Measurements from ENCODE around the gene PARP8.
"Not testable (repeated sequence)": the region's sequence is repeated elsewhere in the genome, so short reads cannot be mapped to it uniquely, and the experiment has no call there.

The PARP8 gene

DNA sequence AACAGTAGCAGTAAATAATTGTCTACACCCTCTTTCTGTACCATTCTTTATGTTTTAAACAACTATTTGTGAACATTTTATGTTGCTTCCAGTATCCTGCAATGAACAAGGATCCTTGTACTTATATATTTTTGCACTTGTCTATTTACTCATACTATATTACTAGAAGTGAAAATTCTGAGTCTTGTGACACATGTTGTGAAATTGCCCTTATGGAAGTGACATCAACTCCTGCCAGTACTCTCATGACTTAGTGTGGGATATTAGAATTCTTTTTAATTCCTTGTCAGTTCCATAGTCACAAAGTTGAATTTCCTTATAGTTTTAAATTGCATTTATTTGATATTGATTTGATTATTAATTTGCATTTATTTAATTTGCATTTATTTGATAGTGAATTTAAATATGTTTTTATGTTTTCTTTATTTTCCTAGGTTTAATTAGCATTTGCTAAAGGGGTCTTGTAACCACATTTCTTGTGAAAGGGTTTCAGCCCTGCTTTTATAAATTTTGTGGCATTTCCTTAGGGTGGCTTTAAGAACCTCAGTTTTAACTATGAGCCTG lies 27.7 kb downstream of the PARP8 start:
- Histone ChIP-seq H3K4me3 (ENCODE audit: insufficient read depth in 1 of 2, low read depth in 1 of 2, low read length in 2 of 2) (no peak overlapping the region), H2AFZ (ENCODE audit: low read depth, low read length) (no peak overlapping the region), H2BK12ac (ENCODE audit: low read length in 2 of 2) (no peak overlapping the region), H3K18ac (ENCODE audit: low read depth in 1 of 2, low read length in 2 of 2) (no peak overlapping the region), H4K8ac (ENCODE audit: low read length) (no peak overlapping the region), H3K27ac (ENCODE audit: low read length, poor library complexity, severe bottlenecking) (no peak overlapping the region), H3K23ac (ENCODE audit: low read length in 2 of 2) (no peak overlapping the region), H4K91ac (ENCODE audit: low read length) (no peak overlapping the region), H3K4me2 (ENCODE audit: low read length, poor library complexity, severe bottlenecking) (no peak overlapping the region), H2BK5ac (ENCODE audit: low read depth, low read length, poor library complexity, severe bottlenecking) (no peak overlapping the region), H3K4ac (ENCODE audit: low read depth in 1 of 2, low read length in 2 of 2) (no peak overlapping the region), H2BK15ac (ENCODE audit: low read depth, poor library complexity, severe bottlenecking) (no peak overlapping the region), H2AK5ac (ENCODE audit: low read length, severe bottlenecking) (no peak overlapping the region), H3K9me3 (ENCODE audit: control insufficient read depth, low read length) (no peaks in the 10 kb centered on the region), H3K4me1 (ENCODE audit: control insufficient read depth, insufficient read depth, low read depth, low read length) (no peaks in the 10 kb centered on the region), H3K27me3 (ENCODE audit: control insufficient read depth in 1 of 2, insufficient read depth in 1 of 2, low read length in 2 of 2) (no peaks in the 10 kb centered on the region), H3K36me3 (ENCODE audit: control insufficient read depth in 1 of 2, insufficient read depth in 2 of 2, low read depth in 1 of 2, low read length in 2 of 2) (no peaks in the 10 kb centered on the region), H3K79me1 (replicated peaks; ENCODE audit: low read length, poor library complexity, severe bottlenecking) (peaks cover 26% of the 10 kb centered on the region), H2BK120ac (ENCODE audit: low read depth, low read length) (no peak overlapping the region), H3K14ac (ENCODE audit: low read length in 2 of 2) (no peak overlapping the region), H3K9ac (ENCODE audit: low read length) (no peak overlapping the region)
- DNase-seq = peak; percentile 50

DNA sequence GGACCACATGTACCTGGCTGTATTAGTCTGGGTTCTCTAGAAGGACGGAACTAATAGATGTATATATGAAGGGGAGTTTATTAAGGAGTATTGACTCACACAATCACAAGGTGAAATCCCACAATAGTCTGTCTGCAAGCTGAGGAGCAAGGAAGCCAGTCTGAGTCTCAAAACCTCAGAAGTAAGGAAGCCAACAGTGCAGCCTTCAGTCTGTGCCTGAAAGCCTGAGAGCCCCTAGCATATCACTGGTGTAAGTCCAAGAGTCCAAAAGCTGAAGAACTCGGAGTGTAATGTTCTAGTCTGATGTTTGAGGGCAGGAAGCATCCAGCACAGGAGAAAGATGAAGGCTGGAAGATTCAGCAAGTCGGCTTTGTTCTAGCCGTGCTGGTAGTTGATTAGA lies 28.2 kb downstream of the PARP8 start:
- not testable (repeated sequence) for H4K8ac ChIP-seq (ENCODE audit: low read length); H3K4ac ChIP-seq (ENCODE audit: low read depth in 1 of 2, low read length in 2 of 2); H2AFZ ChIP-seq (ENCODE audit: low read depth, low read length); H3K4me2 ChIP-seq (ENCODE audit: low read length, poor library complexity, severe bottlenecking); H3K9ac ChIP-seq (ENCODE audit: low read length); H2AK5ac ChIP-seq (ENCODE audit: low read length, severe bottlenecking); H3K4me3 ChIP-seq (ENCODE audit: insufficient read depth in 1 of 2, low read depth in 1 of 2, low read length in 2 of 2); H3K4me1 ChIP-seq (ENCODE audit: control insufficient read depth, insufficient read depth, low read depth, low read length); H3K27ac ChIP-seq (ENCODE audit: low read length, poor library complexity, severe bottlenecking); H2BK12ac ChIP-seq (ENCODE audit: low read length in 2 of 2); H3K36me3 ChIP-seq (ENCODE audit: control insufficient read depth in 1 of 2, insufficient read depth in 2 of 2, low read depth in 1 of 2, low read length in 2 of 2); H2BK15ac ChIP-seq (ENCODE audit: low read depth, poor library complexity, severe bottlenecking); H4K91ac ChIP-seq (ENCODE audit: low read length); DNase-seq; H3K27me3 ChIP-seq (ENCODE audit: control insufficient read depth in 1 of 2, insufficient read depth in 1 of 2, low read length in 2 of 2); H3K23ac ChIP-seq (ENCODE audit: low read length in 2 of 2); H3K9me3 ChIP-seq (ENCODE audit: control insufficient read depth, low read length); H3K18ac ChIP-seq (ENCODE audit: low read depth in 1 of 2, low read length in 2 of 2); H3K14ac ChIP-seq (ENCODE audit: low read length in 2 of 2); H2BK120ac ChIP-seq (ENCODE audit: low read depth, low read length); H2BK5ac ChIP-seq (ENCODE audit: low read depth, low read length, poor library complexity, severe bottlenecking)
- 93% methylated on average over 4 of the region's 4 CpGs for WGBS
- H3K79me1 ChIP-seq (replicated peaks; ENCODE audit: low read length, poor library complexity, severe bottlenecking) = peaks cover 23% of the 10 kb centered on the region

DNA sequence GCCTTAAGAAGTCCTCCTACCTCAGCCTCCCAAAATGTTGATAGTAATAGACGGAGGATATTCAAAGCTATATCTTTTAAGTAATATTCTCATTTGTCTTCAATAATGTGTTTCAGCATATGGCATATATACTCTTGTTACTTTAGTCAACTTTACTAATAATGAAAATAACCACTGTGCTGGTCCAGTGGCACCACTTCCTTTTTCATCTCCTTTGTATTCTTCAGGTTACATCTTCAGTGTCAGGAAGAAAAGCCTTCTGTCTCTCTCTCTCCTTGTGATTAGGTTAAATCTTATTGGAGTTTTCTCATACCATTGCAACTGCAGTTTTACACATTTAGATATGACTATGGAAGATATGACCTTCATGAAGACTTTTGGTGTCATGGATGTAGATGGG lies 31.3 kb downstream of the PARP8 start:
- Histone ChIP-seq H2BK5ac (ENCODE audit: low read depth, low read length, poor library complexity, severe bottlenecking) (no peak overlapping the region), H3K36me3 (ENCODE audit: control insufficient read depth in 1 of 2, insufficient read depth in 2 of 2, low read depth in 1 of 2, low read length in 2 of 2) (no peaks in the 10 kb centered on the region), H3K9me3 (ENCODE audit: control insufficient read depth, low read length) (no peaks in the 10 kb centered on the region), H3K27me3 (ENCODE audit: control insufficient read depth in 1 of 2, insufficient read depth in 1 of 2, low read length in 2 of 2) (no peaks in the 10 kb centered on the region), H2BK120ac (ENCODE audit: low read depth, low read length) (no peak overlapping the region), H3K4me3 (ENCODE audit: insufficient read depth in 1 of 2, low read depth in 1 of 2, low read length in 2 of 2) (no peak overlapping the region), H2BK15ac (ENCODE audit: low read depth, poor library complexity, severe bottlenecking) (no peak overlapping the region), H3K27ac (ENCODE audit: low read length, poor library complexity, severe bottlenecking) (no peak overlapping the region), H3K4me1 (ENCODE audit: control insufficient read depth, insufficient read depth, low read depth, low read length) (no peaks in the 10 kb centered on the region), H3K4ac (ENCODE audit: low read depth in 1 of 2, low read length in 2 of 2) (no peak overlapping the region), H3K79me1 (replicated peaks; ENCODE audit: low read length, poor library complexity, severe bottlenecking) (peaks cover 18% of the 10 kb centered on the region), H3K4me2 (ENCODE audit: low read length, poor library complexity, severe bottlenecking) (no peak overlapping the region), H2BK12ac (ENCODE audit: low read length in 2 of 2) (no peak overlapping the region), H3K23ac (ENCODE audit: low read length in 2 of 2) (no peak overlapping the region), H4K91ac (ENCODE audit: low read length) (no peak overlapping the region), H3K14ac (ENCODE audit: low read length in 2 of 2) (no peak overlapping the region), H4K8ac (ENCODE audit: low read length) (no peak overlapping the region), H2AFZ (ENCODE audit: low read depth, low read length) (no peak overlapping the region), H3K9ac (ENCODE audit: low read length) (no peak overlapping the region), H3K18ac (ENCODE audit: low read depth in 1 of 2, low read length in 2 of 2) (no peak overlapping the region), H2AK5ac (ENCODE audit: low read length, severe bottlenecking) (no peak overlapping the region)
- no CpG with 5 or more reads among the region's 1 CpG for WGBS
- DNase-seq = no peak

DNA sequence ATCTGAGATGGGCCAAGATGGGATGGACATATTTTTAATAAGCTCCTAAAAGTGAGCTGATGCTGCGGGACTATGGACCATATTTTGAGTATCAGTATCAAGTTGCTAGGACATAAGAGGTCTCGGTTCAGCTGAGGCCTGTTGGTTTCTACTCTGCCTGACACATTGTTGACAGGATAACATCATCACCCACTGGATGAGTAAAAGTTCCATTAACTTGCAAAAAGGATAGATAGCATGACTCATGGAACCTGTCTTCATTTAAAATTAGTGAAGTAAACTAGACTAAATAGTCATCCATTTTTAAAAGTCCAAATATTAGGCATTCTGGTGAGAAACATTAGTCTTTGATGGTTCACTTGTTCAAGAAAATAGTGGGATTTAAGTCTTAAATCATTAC lies 33.3 kb downstream of the PARP8 start:
- H2AK5ac ChIP-seq (ENCODE audit: low read length, severe bottlenecking) = no peak overlapping the region
- peaks cover 2% of the 10 kb centered on the region for H3K4me1 ChIP-seq (ENCODE audit: control insufficient read depth, insufficient read depth, low read depth, low read length)
- H4K8ac ChIP-seq (ENCODE audit: low read length) = no peak overlapping the region
- H2BK12ac ChIP-seq (ENCODE audit: low read length in 2 of 2) = no peak overlapping the region
- H3K27ac ChIP-seq (ENCODE audit: low read length, poor library complexity, severe bottlenecking) = no peak overlapping the region
- H2AFZ ChIP-seq (ENCODE audit: low read depth, low read length) = no peak overlapping the region
- H2BK5ac ChIP-seq (ENCODE audit: low read depth, low read length, poor library complexity, severe bottlenecking) = no peak overlapping the region
- H3K14ac ChIP-seq (ENCODE audit: low read length in 2 of 2) = no peak overlapping the region
- H2BK15ac ChIP-seq (ENCODE audit: low read depth, poor library complexity, severe bottlenecking) = no peak overlapping the region
- WGBS = 89% methylated on average over 2 of the region's 2 CpGs
- no peak overlapping the region for H3K23ac ChIP-seq (ENCODE audit: low read length in 2 of 2)
- no peak overlapping the region for H3K4me3 ChIP-seq (ENCODE audit: insufficient read depth in 1 of 2, low read depth in 1 of 2, low read length in 2 of 2)
- no peaks in the 10 kb centered on the region for H3K27me3 ChIP-seq (ENCODE audit: control insufficient read depth in 1 of 2, insufficient read depth in 1 of 2, low read length in 2 of 2)
- peaks cover 17% of the 10 kb centered on the region for H3K79me1 ChIP-seq (replicated peaks; ENCODE audit: low read length, poor library complexity, severe bottlenecking)
- H3K36me3 ChIP-seq (ENCODE audit: control insufficient read depth in 1 of 2, insufficient read depth in 2 of 2, low read depth in 1 of 2, low read length in 2 of 2) = no peaks in the 10 kb centered on the region
- no peak overlapping the region for H3K18ac ChIP-seq (ENCODE audit: low read depth in 1 of 2, low read length in 2 of 2)
- H3K9me3 ChIP-seq (ENCODE audit: control insufficient read depth, low read length) = no peaks in the 10 kb centered on the region
- no peak overlapping the region for H2BK120ac ChIP-seq (ENCODE audit: low read depth, low read length)
- no peak overlapping the region for H3K4ac ChIP-seq (ENCODE audit: low read depth in 1 of 2, low read length in 2 of 2)
- no peak overlapping the region for H4K91ac ChIP-seq (ENCODE audit: low read length)
- no peak overlapping the region for H3K4me2 ChIP-seq (ENCODE audit: low read length, poor library complexity, severe bottlenecking)
- peak; percentile 38 for DNase-seq
- no peak overlapping the region for H3K9ac ChIP-seq (ENCODE audit: low read length)

Measured in mesenchymal stem cell (in vitro differentiated cells and primary cell).